ENCODE measurements around the gene TUBA1C. TPM values are rescaled to one million over a fixed set of nuclear protein-coding genes. Genes with fewer than 3 reads are reported as not detected.

TUBA1C gene
- total and polyA plus RNA-seq, 9 of the 15 experiments (the other 6 are each of a cell fraction or from before 2014, with no cell fraction given), result 755 to 3,012 (median 914) TPM

DNA sequence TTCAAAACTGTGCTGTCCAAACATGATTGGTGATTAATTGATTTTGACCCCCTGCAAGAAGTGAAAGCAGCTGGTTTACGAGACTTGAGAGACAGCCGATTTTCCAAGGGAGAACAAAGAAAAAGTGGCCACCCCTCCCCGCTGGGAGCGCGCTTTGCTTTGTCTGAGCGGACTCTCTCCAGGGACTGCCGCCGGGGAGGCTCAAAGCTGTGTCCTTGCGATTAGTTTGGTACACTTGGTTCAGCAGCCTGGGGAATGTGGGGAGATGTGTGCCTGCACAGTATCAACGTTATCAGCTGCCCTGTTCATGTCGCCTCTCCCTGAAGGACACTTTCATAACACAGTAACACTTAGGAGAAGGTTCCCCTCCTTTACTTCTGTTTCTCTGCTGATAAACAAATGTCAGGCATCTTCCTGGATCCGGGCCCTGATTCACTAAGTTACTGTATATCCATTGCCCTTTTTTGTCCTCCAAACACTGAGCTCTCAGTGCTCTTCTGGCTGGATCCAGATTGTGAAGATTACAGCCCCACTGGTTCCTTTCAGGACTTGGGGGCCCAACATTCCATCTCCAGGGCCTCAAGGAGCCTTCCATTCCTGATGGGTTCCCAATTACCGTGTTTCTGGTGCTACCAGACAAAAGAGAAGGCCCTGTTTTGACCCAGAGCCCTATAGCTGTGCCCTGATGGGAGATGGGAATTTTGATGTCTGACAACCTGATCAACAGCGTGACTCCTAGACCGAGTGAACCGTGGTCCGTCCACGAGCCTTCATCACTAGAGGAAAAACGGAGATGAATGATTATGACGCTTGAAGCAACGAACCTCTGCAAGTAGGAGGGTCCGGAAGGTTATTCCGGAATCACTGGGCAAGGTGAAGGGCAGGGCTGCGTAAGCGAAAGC is 31.7 kb upstream of the TUBA1C start (continued):
- no peak for TF ChIP-seq CUX1 (CRISPR knock-in tag; IDR thresholded peaks at IDR 0.05)
- TF ChIP-seq ZNF316 (IDR thresholded peaks at IDR 0.05), result no peak
- peak; percentile 90 for TF ChIP-seq ZBED1 (IDR thresholded peaks at IDR 0.05)
- no peak for TF ChIP-seq ZZZ3 (IDR thresholded peaks at IDR 0.05)
- TF ChIP-seq POLR3A (IDR thresholded peaks at IDR 0.05; ENCODE audit: borderline replicate concordance, extremely low read depth, insufficient read depth, insufficient read length), result no peak
- no peak for TF ChIP-seq SP1 (CRISPR knock-in tag; IDR thresholded peaks at IDR 0.05)
- TF ChIP-seq TCF7L2 (IDR thresholded peaks at IDR 0.05; ENCODE audit: low read depth, low read length), result no peak
- no peak for TF ChIP-seq CEBPG (CRISPR knock-in tag; IDR thresholded peaks at IDR 0.05)
- no peak for TF ChIP-seq CEBPG (tag; conservative IDR thresholded peaks at IDR 0.05 in 1 of 2, IDR thresholded peaks at IDR 0.05 in 1 of 2)
- TF ChIP-seq KAT8 (IDR thresholded peaks at IDR 0.05; ENCODE audit: low read depth), result no peak
- TF ChIP-seq, protein P1, sequence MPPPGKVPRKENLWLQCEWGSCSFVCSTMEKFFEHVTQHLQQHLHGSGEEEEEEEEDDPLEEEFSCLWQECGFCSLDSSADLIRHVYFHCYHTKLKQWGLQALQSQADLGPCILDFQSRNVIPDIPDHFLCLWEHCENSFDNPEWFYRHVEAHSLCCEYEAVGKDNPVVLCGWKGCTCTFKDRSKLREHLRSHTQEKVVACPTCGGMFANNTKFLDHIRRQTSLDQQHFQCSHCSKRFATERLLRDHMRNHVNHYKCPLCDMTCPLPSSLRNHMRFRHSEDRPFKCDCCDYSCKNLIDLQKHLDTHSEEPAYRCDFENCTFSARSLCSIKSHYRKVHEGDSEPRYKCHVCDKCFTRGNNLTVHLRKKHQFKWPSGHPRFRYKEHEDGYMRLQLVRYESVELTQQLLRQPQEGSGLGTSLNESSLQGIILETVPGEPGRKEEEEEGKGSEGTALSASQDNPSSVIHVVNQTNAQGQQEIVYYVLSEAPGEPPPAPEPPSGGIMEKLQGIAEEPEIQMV (tag; conservative IDR thresholded peaks at IDR 0.05; ENCODE audit: low read depth), result peak; percentile 66
- TF ChIP-seq ZNF785 (CRISPR knock-in tag; IDR thresholded peaks at IDR 0.05), result no peak
- TF ChIP-seq ZFPM2 (CRISPR knock-in tag; IDR thresholded peaks at IDR 0.05), result no peak
- TF ChIP-seq FUS (optimal IDR thresholded peaks at IDR 0.05; ENCODE audit: low read depth, low read length), result no peak
- TF ChIP-seq SAP30 (IDR thresholded peaks at IDR 0.05; ENCODE audit: borderline replicate concordance, insufficient read depth, low read depth, low read length, poor library complexity, severe bottlenecking), result peak; percentile 32
- no peak for TF ChIP-seq ZNF431 (CRISPR knock-in tag; IDR thresholded peaks at IDR 0.05)
- TF ChIP-seq, protein P2, sequence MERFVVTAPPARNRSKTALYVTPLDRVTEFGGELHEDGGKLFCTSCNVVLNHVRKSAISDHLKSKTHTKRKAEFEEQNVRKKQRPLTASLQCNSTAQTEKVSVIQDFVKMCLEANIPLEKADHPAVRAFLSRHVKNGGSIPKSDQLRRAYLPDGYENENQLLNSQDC (CRISPR knock-in tag; IDR thresholded peaks at IDR 0.05), result 0 out of 2 replicates have a peak, but pooled peaks have one; percentile 44
- TF ChIP-seq TRIM25 (IDR thresholded peaks at IDR 0.05; ENCODE audit: borderline replicate concordance), result no peak
- TF ChIP-seq HMG20B (CRISPR knock-in tag; IDR thresholded peaks at IDR 0.05), result no peak

Measured in K562 (cell line).